Activated CD8-positive, alpha-beta memory T cell treated with anti-CD3 and anti-CD28 coated beads, Interleukin-2, amount 50 U/mL, for 24 hours (primary cell): Measurements from ENCODE around the gene SALL4.
"Not testable (repeated sequence)": the region's sequence is repeated elsewhere in the genome, so short reads cannot be mapped to it uniquely, and the experiment has no call there.

Experiments
- DNase-seq: peaks from one replicate; pipeline ENCODE4 v3.0.0-alpha.2; 2020; ENCODE audit errors: extremely low read depth

Gene SALL4

DNA sequence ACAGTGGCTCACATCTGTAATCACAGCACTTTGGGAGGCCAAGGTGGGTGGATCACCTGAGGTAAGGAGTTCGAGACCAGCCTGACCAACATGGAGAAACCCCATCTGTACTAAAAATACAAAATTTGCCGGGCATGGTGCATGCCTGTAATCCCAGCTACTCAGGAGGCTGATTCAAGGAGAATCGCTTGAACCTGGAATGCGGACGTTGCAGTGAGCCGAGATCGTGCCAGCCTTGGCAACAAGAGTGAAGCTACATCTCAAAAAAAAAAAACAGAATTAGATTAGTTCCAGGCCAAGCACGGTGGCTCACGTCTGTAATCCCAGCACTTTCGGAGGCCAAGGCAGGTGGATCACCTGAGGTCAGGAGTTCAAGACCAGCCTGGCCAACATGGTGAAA is 36.9 kb downstream of the SALL4 start:
- DNase-seq, result not testable (repeated sequence)

GRCh38 chr20:51763965-51764602 is 38.2 kb downstream of the SALL4 start:
- DNase-seq, result no peak

DNA sequence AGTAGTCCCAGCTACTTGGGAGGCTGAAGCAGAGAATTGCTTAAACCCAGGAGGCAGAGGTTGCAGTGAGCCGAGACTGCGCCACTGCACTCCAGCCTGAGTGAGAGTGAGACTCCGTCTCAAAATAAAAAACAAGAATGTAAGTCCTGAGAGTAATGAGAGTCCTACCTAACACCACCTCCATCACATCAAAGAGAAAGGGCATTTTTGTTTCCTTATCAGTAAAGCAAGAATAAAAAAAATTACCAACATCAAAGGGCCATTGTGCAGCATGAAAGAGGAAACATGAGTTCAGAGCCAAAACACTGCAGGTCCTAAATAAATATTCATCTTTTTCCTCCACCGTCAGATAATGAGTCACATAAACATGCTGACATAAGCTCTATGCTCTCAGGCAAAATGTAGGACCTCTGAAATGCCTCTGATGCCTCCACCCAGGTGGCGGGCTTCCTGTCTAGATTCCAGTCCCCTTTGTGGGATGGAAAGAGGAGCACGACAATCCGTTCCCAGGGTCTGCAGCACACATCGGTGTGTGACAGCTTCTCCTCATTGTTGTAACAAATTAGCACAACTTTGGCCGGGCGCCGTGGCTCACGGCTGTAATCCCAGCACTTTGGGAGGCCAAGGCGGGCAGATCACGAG is 41.3 kb downstream of the SALL4 start:
- DNase-seq, result no peak

GRCh38 chr20:51759769-51760510 is 42.4 kb downstream of the SALL4 start:
- DNase-seq, result no peak

GRCh38 chr20:51758978-51759544 is 43.3 kb downstream of the SALL4 start:
- DNase-seq, result no peak

DNA sequence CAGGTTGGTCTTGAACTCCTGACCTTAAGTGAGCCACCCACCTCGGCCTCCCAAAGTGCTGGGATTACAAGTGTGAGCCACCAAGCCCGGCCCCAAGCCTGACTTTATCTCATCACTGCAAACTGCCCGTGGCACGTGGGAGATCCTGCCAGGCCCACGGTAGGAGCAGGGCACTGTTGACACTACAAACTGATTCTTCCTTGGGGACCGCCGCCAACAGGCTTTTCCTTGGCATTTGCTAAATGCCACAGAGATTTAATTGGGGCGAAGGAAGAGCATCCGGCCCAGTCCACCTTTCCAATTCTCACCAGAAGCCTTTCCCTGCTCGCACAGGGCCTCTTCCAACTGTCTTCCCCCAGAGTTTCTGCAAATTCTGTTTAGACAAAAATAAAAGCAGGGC is 45.1 kb downstream of the SALL4 start:
- no peak for DNase-seq

GRCh38 chr20:51756653-51757052 is 45.7 kb downstream of the SALL4 start:
- DNase-seq, result no peak

- not testable (repeated sequence) for DNase-seq
These were observed 49.1 kb downstream of the SALL4 start for GRCh38 chr20:51753220-51753619.

GRCh38 chr20:51752343-51752951 is 49.9 kb downstream of the SALL4 start:
- DNase-seq, result no peak

GRCh38 chr20:51750770-51751388 is 51.4 kb downstream of the SALL4 start:
- no peak for DNase-seq

- no peak for DNase-seq
These were observed 52.1 kb downstream of the SALL4 start for GRCh38 chr20:51750037-51750769.

- DNase-seq, result no peak
These were observed 52.7 kb downstream of the SALL4 start for GRCh38 chr20:51749674-51750036.

DNA sequence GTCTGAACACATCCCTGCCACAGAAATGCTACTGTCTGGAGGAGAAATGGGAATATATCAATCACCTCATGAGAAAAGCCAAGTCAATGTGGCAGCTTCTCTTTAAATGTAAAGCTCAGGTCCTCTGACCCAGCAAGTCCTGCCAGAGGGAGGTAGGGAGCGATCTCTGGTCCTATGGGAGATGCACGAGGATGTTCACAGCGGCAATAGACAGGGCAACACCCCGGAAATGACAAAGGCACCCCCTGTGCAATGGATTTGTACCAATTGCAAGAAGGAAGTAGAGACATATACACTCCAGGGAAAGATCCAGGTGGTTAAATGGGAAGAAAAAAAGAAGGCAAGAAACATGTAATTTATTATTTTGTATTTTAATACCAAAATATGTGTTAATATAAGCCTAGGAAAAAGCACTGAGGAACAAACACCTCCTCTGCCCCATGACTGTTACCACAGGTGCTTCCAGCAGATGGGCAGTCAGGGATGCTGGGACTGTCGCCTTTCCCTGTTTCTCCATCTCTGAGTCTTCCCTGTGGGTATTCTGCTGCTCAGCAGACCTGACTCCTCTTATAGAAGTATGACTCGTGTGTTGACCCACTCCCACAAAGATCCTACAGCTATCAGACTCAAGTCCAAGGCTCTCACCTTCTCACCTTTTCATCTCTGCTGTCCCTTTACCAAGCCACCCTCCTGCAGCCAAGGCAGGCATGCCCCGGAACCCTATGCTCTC is 55.0 kb downstream of the SALL4 start:
- no peak for DNase-seq

DNA sequence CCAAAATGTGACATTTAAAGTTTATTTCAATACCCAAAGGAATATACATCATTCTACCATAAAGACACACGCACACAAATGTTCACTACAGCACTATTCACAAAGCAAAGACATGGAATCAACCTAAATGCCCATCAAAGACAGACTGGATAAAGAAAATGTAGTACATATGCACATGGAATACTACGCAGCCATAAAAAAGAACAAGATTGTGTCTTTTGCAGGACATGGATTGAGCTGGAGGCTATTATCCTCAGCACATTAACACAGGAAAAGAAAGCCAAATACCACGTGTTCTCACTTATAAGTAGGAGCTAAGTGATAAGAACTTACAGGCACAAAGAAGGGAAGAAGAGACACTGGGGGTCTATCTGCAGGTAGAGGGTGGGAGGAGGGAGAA is 56.5 kb downstream of the SALL4 start:
- no peak for DNase-seq

- DNase-seq, result no peak
These were observed 61.5 kb downstream of the SALL4 start for GRCh38 chr20:51740838-51741237.

GRCh38 chr20:51740308-51740707 is 62.0 kb downstream of the SALL4 start:
- not testable (repeated sequence) for DNase-seq

GRCh38 chr20:51739722-51740249 is 62.5 kb downstream of the SALL4 start:
- DNase-seq, result no peak

DNA sequence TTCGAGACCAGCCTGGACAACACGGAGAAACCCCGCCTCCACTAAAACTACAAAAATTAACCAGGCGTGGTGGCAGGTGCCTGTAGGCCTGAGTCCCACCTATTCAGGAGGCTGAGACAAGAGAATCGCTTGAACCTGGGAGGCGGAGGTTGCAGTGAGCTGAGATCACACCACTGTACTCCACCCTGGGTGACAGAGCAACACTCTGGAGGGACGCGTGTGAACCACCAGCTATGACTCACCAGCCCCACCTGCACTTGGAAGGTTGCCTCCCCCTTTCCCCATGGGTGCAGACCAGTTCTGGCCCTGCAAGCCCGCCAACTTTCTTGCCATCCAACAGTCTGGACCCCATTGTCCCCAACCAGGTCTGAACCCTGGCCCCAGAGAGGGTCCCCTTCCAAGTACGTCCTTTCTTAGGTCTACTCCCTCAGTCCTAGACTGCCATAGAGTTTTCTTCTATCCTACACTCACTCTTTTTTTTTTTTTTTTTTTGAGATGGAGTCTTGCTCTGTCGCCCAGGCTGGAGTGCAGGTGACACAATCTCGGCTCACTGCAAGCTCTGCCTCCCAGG is 63.4 kb downstream of the SALL4 start:
- no peak for DNase-seq

- DNase-seq, result not testable (repeated sequence)
These were observed 64.1 kb downstream of the SALL4 start for GRCh38 chr20:51738261-51738660.

DNA sequence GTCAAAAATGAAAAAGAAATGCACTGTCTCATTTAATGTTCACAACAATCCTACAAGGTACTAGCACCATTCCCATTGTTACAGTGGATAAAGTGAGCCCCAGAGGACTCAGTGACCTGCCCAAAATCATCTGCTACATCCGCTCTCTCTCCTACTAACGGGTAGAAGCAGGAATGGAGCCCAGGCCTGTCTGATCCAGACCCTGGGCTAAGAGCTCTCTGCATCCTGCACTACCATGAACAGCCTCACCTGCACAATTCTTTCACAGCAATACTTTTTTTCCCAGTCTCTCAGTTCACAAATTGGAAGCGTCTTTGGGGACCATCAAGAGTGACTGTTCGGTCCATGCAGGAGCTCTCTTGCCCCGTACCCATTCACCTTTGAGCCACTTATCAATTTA is 65.4 kb downstream of the SALL4 start:
- no peak for DNase-seq
